HUES6 (cell line): ENCODE measurements around the gene SLC4A3.
A peak's percentile ranks its signal among the peaks of the same experiment; 100 is the strongest.

ENCODE experiments used
- H3K27ac ChIP-seq: 2 replicates; pipeline ENCODE4 v1.7.0; 2013; ENCODE audit warnings: low read depth, mild to moderate bottlenecking, low read length, inconsistent platforms
- H3K27me3 ChIP-seq: 2 replicates; pipeline ENCODE4 v1.6.1; 2013; ENCODE audit warnings: low read length; ENCODE audit not compliant: control insufficient read depth, insufficient read depth
- H3K36me3 ChIP-seq: 2 replicates; pipeline ENCODE4 v1.6.1; 2013; ENCODE audit warnings: low read length; ENCODE audit not compliant: control insufficient read depth, insufficient read depth
- H3K4me1 ChIP-seq: 2 replicates; pipeline ENCODE4 v1.6.1; 2013; ENCODE audit warnings: low read length; ENCODE audit not compliant: control insufficient read depth, insufficient read depth
- H3K4me3 ChIP-seq: 2 replicates; pipeline ENCODE4 v1.5.1; 2013; ENCODE audit warnings: low read depth, low read length
- H3K9ac ChIP-seq: one replicate; pipeline ENCODE4 v1.6.1; 2013; ENCODE audit warnings: mild to moderate bottlenecking, low read length
- H3K9me3 ChIP-seq: 2 replicates; pipeline ENCODE4 v1.6.1; 2013; ENCODE audit warnings: low read depth, low read length; ENCODE audit not compliant: control insufficient read depth, insufficient read depth

The SLC4A3 gene

DNA sequence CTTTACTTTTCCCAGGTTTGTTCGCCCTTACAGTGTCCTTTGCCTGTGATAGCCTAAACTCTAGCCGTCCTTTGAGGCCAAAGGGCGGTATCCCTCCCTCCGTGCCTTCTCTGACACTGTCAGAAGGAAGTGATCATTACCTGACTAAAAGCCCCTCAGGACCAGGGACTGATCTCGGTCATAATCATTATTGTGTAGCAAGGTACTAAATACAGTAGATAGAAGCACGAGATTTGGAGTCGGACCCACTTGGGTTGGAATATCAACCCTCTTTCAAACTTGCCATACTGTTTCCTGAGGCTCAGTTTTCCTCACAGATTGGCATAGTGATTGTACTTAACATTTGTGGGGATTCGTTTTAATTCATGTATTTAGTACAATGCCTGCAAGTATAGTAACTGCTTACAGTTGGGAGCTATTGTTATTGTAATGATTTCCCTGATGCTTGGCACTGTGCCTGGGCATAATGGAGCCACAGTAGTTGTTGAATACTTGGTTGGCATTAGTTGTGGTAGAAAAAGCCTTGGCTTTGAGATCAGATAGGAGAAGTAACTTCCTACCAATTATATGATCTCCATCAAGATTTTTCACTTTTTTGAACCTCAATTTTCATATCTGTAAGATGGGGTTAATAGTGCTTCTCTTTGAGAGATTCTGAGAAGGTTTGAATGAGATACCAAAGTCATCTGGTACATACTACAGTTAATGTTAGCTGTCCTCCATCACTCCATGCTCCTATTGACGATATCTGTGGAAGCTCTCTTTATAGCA lies 28.9 kb upstream of the SLC4A3 start:
- Histone ChIP-seq H3K4me1 (peaks cover 24% of the 10 kb centered on the region), H3K27ac (peak overlapping the region; percentile 8), H3K9me3 (no peaks in the 10 kb centered on the region), H3K27me3 (no peaks in the 10 kb centered on the region), H3K36me3 (peaks cover 15% of the 10 kb centered on the region), H3K9ac (peak overlapping the region; percentile 42), H3K4me3 (peak overlapping the region; percentile 90)

DNA sequence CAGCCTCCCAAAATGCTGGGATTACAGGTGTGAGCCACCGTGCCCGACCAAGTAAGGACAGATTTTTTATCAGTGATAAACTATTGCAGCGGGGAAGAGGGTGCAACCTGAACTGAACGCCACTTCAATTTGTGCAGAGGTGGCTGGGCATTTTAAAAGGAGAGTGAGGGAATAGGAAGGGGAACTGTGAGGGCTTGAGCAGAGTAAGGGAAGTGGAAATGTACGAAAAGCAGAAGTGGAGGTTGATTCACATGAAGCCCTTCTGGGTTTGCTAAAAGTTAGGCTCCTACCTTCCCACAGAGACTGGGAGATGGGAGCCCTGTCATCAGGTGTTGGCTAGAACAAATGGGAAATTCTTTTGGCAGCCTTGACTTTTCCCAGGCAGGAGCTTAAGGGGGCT lies 23.7 kb upstream of the SLC4A3 start:
- Histone ChIP-seq H3K9ac (no peak overlapping the region), H3K9me3 (no peaks in the 10 kb centered on the region), H3K36me3 (peaks cover 49% of the 10 kb centered on the region), H3K4me3 (no peak overlapping the region), H3K27me3 (no peaks in the 10 kb centered on the region), H3K4me1 (peaks cover under 1% of the 10 kb centered on the region; the same call in 1 of the 2 replicates), H3K27ac (no peak overlapping the region)

DNA sequence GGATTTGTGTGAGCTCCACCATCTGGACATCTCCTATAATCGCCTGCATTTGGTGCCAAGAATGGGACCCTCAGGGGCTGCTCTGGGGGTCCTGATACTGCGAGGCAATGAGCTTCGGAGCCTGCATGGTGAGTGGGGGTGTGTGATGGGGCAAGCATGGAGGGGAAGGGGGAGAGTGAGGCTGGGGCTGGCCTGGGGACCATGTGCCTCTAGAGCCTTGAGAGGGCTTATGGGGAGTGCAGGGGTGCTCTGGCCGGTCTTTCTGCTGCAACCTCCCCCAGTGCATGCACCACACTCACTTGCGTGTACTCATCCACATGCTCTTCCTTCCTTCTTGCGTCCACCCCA lies 21.8 kb upstream of the SLC4A3 start:
- Histone ChIP-seq H3K27me3 (no peaks in the 10 kb centered on the region), H3K9me3 (no peaks in the 10 kb centered on the region), H3K36me3 (peaks cover 55% of the 10 kb centered on the region), H3K27ac (no peak overlapping the region), H3K4me1 (no peaks in the 10 kb centered on the region), H3K4me3 (no peak overlapping the region), H3K9ac (no peak overlapping the region)

DNA sequence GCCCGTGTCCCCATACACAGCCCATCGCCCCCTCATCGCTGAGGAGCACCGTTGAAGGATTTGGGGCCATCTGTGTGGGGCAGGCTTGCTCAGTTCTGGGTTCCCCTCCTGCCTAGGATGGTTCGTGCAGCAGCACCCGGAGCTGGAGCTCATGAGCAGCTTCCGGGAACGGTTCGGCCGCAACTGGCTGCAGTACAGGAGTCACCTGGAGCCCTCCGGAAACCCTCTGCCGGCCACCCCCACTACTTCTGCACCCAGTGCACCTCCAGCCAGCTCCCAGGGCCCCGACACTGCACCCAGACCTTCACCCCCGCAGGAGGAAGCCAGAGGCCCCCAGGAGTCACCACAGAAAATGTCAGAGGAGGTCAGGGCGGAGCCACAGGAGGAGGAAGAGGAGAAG lies 19.5 kb upstream of the SLC4A3 start:
- Histone ChIP-seq H3K4me1 (no peaks in the 10 kb centered on the region), H3K4me3 (no peak overlapping the region), H3K27ac (no peak overlapping the region), H3K36me3 (peaks cover 49% of the 10 kb centered on the region), H3K9me3 (no peaks in the 10 kb centered on the region), H3K9ac (no peak overlapping the region), H3K27me3 (no peaks in the 10 kb centered on the region)

DNA sequence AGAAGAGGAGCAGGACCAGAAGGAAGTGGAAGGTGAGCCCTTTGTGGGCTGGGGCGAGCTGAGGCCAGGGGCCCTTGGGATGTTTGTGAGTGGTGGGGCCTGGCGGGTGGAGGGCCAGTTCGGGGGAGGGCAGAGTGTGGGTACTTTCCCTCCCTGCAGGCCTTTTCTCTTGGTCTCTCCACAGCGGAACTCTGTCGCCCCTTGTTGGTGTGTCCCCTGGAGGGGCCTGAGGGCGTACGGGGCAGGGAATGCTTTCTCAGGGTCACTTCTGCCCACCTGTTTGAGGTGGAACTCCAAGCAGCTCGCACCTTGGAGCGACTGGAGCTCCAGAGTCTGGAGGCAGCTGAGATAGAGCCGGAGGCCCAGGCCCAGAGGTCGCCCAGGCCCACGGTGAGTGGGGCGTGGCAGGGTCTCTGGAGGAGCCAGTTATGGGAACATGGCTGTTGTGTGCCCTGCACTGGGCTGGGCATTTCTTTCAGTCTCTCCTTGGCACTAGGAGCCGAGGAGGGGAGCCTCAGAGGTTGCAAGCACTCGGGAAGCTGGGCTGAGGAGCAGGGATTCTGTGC lies 18.9 kb upstream of the SLC4A3 start:
- Histone ChIP-seq H3K4me3 (no peak overlapping the region), H3K9ac (no peak overlapping the region), H3K4me1 (no peaks in the 10 kb centered on the region), H3K27ac (no peak overlapping the region), H3K9me3 (no peaks in the 10 kb centered on the region), H3K27me3 (no peaks in the 10 kb centered on the region), H3K36me3 (peaks cover 49% of the 10 kb centered on the region)

DNA sequence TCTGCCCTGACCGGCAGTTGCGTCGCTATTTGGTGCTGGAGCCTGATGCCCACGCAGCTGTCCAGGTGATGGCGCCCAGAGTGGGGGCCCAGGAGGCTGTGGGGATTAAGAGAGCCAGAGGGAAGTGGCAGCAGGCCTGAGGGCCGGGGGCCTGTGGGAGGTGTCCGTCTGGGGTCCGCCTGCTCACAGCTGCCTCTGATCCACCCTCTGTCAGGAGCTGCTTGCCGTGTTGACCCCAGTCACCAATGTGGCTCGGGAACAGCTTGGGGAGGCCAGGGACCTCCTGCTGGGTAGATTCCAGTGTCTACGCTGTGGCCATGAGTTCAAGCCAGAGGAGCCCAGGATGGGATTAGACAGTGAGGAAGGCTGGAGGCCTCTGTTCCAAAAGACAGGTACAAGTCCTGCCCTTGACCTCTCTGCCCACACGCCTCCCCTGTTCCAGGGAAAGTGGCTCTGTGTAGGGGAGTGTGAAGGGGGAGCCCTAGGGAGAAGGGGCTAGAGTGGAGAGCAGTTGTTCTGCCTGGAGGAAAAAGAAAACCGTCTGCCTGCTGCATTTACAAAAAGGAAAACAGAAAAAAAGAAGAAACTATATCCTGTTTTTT lies 18.2 kb upstream of the SLC4A3 start:
- H3K9ac ChIP-seq, result no peak overlapping the region
- H3K9me3 ChIP-seq, result no peaks in the 10 kb centered on the region
- peaks cover 47% of the 10 kb centered on the region for H3K36me3 ChIP-seq
- H3K27ac ChIP-seq, result no peak overlapping the region
- H3K27me3 ChIP-seq, result no peaks in the 10 kb centered on the region
- no peaks in the 10 kb centered on the region for H3K4me1 ChIP-seq
- H3K4me3 ChIP-seq, result no peak overlapping the region

DNA sequence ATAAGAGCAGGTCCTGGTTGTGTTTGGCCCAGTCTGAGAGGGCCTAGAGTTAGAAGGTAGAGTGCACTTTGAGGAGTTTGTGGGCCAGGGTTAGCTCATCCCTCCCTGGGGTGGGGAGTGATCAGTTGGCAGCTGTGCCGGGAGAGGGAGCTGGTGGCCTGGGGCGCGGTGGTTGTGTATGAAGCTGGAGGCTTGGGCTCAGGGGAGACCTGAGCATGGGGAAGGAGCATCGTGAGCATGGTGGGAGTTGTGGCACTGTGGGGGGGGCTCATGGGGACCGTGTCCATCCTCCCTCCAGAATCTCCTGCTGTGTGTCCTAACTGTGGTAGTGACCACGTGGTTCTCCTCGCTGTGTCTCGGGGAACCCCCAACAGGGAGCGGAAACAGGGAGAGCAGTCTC lies 16.1 kb upstream of the SLC4A3 start:
- H3K36me3 ChIP-seq, result peaks cover 52% of the 10 kb centered on the region
- H3K4me3 ChIP-seq, result no peak overlapping the region
- no peaks in the 10 kb centered on the region for H3K9me3 ChIP-seq
- no peak overlapping the region for H3K9ac ChIP-seq
- H3K27me3 ChIP-seq, result no peaks in the 10 kb centered on the region
- H3K4me1 ChIP-seq, result no peaks in the 10 kb centered on the region
- H3K27ac ChIP-seq, result no peak overlapping the region

DNA sequence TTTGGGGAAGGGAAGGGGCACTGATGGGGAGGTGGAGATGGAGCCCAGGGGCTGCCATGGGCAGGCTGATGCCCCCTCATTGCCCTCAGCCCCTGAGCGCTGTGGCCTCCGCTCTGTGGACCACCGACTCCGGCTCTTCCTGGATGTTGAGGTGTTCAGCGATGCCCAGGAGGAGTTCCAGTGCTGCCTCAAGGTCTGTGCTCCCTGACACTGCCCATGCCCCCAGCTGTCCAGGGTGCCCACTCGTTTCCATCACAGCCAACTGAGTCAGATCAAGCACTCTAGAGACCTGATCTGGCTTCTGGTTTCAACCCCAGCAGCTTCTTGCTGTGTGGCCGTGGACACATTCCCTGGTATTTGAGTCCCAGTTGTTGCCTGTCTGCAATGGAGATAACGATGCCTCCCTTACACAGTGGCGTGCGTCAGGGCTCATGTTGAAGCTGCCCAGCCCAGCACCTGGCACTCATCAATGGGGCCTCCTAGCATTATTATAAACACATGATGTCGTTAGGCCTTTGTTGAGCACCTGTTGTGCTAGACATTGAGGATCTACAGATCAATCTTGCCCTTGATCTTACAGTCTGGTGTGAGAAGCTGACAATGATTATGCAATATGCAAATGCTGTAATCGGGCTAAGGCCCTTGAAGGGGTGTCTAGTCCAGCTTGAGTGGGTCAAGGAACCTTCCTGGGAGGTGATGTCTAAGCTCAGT lies 15.4 kb upstream of the SLC4A3 start:
- Histone ChIP-seq H3K27me3 (no peaks in the 10 kb centered on the region), H3K4me3 (no peak overlapping the region), H3K9me3 (no peaks in the 10 kb centered on the region), H3K27ac (no peak overlapping the region), H3K36me3 (peaks cover 48% of the 10 kb centered on the region), H3K9ac (no peak overlapping the region), H3K4me1 (no peaks in the 10 kb centered on the region)

DNA sequence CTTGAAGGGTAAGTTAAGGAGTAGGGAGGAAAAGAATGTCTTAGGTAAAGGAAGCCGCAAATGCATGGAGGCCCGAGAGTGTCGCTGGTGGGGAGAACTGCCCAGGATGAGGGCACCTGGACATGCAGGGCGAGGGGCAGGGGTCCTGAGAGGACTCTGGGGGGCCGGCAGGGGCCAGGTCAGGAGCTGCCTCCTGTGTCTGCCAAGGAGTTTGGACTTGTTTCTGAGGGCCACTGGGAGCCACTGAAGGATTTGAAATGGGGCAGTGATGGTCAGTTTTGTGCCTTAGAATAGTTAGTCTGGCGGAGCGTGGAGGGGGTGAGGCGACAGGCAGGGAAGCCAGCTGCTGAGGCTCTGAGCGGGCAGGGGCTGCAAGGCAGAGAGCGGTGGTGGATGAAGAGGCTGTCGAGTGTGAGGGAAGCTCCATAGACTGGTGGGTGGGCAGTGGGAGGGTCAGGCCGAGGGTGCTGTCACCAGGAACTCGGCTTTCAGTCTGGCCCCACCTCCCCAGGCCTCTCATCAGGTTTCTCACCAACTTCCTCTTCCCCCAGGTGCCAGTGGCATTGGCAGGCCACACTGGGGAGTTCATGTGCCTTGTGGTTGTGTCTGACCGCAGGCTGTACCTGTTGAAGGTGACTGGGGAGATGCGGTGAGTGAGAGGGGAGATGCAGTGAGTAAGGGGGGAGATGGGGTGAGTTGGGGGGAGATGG lies 14.7 kb upstream of the SLC4A3 start:
- Histone ChIP-seq H3K9me3 (no peaks in the 10 kb centered on the region), H3K4me3 (no peak overlapping the region), H3K27me3 (no peaks in the 10 kb centered on the region), H3K27ac (no peak overlapping the region), H3K36me3 (peaks cover 42% of the 10 kb centered on the region), H3K9ac (no peak overlapping the region), H3K4me1 (no peaks in the 10 kb centered on the region)

DNA sequence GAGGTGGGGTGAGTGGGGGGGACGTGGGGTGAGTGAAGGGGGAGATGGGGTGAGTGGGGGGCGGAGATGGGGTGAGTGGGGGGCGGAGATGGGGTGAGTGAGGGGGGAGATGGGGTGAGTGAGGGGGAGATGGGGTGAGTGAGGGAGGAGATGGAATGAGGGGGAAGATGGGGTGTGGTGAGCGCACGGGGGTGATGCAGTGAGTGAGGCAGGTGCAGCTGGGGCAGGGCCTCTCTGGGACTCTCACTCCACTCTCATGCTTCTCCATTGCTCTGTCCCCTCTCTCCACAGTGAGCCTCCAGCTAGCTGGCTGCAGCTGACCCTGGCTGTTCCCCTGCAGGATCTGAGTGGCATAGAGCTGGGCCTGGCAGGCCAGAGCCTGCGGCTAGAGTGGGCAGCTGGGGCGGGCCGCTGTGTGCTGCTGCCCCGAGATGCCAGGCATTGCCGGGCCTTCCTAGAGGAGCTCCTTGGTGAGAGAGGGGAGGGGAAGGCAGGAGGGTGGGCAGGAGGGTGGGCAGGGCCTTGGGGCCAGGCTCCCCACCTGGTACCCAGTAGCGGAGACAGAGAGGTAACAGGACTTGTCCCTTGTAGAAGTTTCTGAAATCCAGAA lies 13.9 kb upstream of the SLC4A3 start:
- Histone ChIP-seq H3K27me3 (no peaks in the 10 kb centered on the region), H3K36me3 (peaks cover 39% of the 10 kb centered on the region), H3K4me3 (no peak overlapping the region), H3K9me3 (no peaks in the 10 kb centered on the region), H3K4me1 (no peaks in the 10 kb centered on the region), H3K9ac (no peak overlapping the region), H3K27ac (no peak overlapping the region)
